Right atrium auricular region (tissue), 2 donors: ENCODE measurements around the gene TMEM134. TPM values are rescaled to one million over a fixed set of nuclear protein-coding genes. Genes with fewer than 3 reads are reported as not detected.
A peak's percentile ranks its signal among the peaks of the same experiment; 100 is the strongest.
"Not testable (repeated sequence)": the region's sequence is repeated elsewhere in the genome, so short reads cannot be mapped to it uniquely, and the experiment has no call there.

ENCODE experiments used
- DNase-seq: peaks from one replicate; pipeline ENCODE4 v3.0.0-alpha.2; 2019; ENCODE audit warnings: low spot score
- H3K27ac ChIP-seq, 2 donors: fragments of 200-600 bp; sonication (generic); 1 replicate in 1 of 2; 2 replicates in 1 of 2; pipeline ENCODE4 v1.5.1; 2016 to 2019
- H3K27me3 ChIP-seq, 2 donors: fragments of 200-600 bp; sonication (generic); one replicate each; pipeline versions ENCODE4 v1.5.1 to v1.6.0; 2017 to 2019
- H3K36me3 ChIP-seq: fragments of 200-600 bp; sonication (generic); one replicate; pipeline ENCODE4 v1.5.1; 2016
- H3K4me1 ChIP-seq, 2 donors: fragments of 200-600 bp; sonication (generic); one replicate each; pipeline versions ENCODE4 v1.5.1 to v1.6.0; 2017 to 2019
- H3K4me3 ChIP-seq, 2 donors: fragments of 200-600 bp; sonication (generic); 1 replicate in 1 of 2; 2 replicates in 1 of 2; pipeline ENCODE4 v1.5.1; 2017 to 2019; ENCODE audit warnings: mild to moderate bottlenecking in 1 of 2, moderate library complexity in 1 of 2
- H3K9me3 ChIP-seq, 2 donors: fragments of 200-600 bp; sonication (generic); one replicate each; pipeline ENCODE4 v1.5.1; 2019
- total RNA-seq, 2 donors: library from RNA; depleted of rRNA; stranded (reverse); fragments of >200 nt; gene quantifications; one replicate each; pipeline ENCODE4 v1.1.0, GENCODE V29; 2016
- TF ChIP-seq, protein P1 (sequence below), 2 donors: fragments of 200-600 bp; sonication (generic); IDR thresholded peaks; one replicate each; pipeline ENCODE4 v1.5.1; 2019; ENCODE audit warnings: antibody characterized with exemption in 2 of 2

TMEM134 gene
- total RNA-seq, 2 donors from 2014 or later, result 74.4 to 140 TPM

DNA sequence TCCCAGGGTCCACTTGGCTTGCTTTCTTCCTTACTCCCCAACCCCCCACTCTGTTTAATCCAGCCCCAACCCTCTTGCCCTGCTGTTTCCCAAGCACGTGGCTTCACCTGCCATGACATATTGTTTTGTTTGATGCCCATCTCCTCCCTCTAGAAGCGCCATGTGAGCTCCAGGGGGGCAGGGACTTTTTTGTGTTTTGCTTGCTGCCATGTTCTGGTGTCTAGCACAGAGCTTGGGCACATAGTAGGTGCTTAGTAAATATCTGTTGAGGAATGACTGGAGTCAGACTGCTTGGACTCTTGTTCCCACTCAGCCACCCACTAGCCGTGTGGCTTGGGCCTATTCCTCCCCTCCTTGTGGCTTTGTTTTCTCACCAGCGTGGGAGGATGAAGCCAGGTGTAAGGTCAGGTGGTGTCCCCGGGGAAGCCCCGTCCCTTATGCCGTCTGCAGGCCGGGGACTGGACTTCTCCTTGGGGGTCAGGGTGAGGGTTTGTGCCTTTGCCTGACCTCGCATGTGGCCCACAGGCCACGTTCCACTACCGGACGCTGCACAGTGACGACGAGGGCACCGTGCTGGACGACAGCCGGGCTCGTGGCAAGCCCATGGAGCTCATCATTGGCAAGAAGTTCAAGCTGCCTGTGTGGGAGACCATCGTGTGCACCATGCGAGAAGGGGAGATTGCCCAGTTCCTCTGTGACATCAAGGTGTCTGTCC, 17.6 kb upstream of the TMEM134 start:
- no peak overlapping the region for H3K4me3 ChIP-seq
- peaks cover 39% of the 10 kb centered on the region for H3K36me3 ChIP-seq
- no peak overlapping the region for H3K27ac ChIP-seq
- DNase-seq, result no peak
- no peaks in the 10 kb centered on the region for H3K9me3 ChIP-seq
- peaks cover 0 to 34% of the 10 kb centered on the region in 2 donors for H3K4me1 ChIP-seq
- TF ChIP-seq, protein P1, sequence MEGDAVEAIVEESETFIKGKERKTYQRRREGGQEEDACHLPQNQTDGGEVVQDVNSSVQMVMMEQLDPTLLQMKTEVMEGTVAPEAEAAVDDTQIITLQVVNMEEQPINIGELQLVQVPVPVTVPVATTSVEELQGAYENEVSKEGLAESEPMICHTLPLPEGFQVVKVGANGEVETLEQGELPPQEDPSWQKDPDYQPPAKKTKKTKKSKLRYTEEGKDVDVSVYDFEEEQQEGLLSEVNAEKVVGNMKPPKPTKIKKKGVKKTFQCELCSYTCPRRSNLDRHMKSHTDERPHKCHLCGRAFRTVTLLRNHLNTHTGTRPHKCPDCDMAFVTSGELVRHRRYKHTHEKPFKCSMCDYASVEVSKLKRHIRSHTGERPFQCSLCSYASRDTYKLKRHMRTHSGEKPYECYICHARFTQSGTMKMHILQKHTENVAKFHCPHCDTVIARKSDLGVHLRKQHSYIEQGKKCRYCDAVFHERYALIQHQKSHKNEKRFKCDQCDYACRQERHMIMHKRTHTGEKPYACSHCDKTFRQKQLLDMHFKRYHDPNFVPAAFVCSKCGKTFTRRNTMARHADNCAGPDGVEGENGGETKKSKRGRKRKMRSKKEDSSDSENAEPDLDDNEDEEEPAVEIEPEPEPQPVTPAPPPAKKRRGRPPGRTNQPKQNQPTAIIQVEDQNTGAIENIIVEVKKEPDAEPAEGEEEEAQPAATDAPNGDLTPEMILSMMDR (IDR thresholded peaks at IDR 0.05), result no peak
- no peaks in the 10 kb centered on the region for H3K27me3 ChIP-seq

DNA sequence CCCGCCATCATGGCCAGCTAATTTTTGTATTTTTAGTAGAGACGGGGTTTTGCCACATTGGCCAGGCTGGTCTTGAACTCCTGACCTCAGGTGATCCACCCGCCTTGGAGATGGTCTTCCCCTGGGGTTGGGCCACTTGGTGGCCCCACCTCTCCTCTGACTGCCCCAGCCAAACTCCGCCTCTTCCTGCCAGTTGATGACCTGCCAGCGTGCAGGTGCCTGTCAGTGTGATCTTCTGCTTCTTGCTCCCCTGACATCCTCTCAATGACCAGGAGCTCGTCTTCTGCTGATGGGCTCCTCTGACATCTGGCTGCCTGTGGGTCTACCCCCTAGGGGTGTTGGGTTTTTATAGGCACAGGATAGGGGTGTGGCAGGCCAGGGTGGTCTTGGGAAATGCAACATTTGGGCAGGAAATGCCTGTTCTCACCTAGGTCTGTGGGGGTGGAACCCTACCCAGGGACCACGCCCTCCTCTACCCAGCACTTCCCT, 16.9 kb upstream of the TMEM134 start:
- not testable (repeated sequence) for H3K27me3 ChIP-seq, DNase-seq, H3K27ac ChIP-seq, H3K9me3 ChIP-seq, H3K4me3 ChIP-seq
- Histone ChIP-seq H3K36me3 (peaks cover 32% of the 10 kb centered on the region), H3K4me1 (peaks cover 0 to 34% of the 10 kb centered on the region in 2 donors)

DNA sequence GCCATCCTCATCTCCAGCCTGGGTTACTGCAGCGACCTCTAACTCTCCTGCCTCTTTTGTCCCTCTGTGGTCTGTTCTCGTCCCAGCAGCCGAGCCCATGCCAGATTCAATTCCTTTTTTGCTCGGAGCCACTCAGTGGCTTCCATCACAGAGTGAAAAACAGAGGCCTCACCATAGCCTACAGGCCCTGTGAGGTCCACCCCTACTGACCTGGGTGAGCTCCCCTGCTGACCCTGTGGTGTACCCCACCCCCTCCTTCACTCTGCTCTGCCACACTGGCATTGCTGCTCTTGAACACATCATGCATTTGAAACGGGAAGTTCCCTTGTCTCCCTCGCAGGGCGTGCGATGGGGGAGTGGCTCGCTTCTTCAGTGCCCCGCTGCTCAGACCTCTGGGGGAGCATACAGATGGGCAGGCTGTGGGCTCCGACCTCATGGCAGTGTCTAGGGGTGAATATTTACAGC, 15.8 kb upstream of the TMEM134 start:
- Histone ChIP-seq H3K4me3 (no peak overlapping the region), H3K27ac (no peak overlapping the region), H3K4me1 (peaks cover 0 to 34% of the 10 kb centered on the region in 2 donors), H3K9me3 (no peaks in the 10 kb centered on the region), H3K36me3 (peaks cover 22% of the 10 kb centered on the region), H3K27me3 (no peaks in the 10 kb centered on the region)
- DNase-seq, result no peak
- TF ChIP-seq, protein P1 (IDR thresholded peaks at IDR 0.05), result no peak

DNA sequence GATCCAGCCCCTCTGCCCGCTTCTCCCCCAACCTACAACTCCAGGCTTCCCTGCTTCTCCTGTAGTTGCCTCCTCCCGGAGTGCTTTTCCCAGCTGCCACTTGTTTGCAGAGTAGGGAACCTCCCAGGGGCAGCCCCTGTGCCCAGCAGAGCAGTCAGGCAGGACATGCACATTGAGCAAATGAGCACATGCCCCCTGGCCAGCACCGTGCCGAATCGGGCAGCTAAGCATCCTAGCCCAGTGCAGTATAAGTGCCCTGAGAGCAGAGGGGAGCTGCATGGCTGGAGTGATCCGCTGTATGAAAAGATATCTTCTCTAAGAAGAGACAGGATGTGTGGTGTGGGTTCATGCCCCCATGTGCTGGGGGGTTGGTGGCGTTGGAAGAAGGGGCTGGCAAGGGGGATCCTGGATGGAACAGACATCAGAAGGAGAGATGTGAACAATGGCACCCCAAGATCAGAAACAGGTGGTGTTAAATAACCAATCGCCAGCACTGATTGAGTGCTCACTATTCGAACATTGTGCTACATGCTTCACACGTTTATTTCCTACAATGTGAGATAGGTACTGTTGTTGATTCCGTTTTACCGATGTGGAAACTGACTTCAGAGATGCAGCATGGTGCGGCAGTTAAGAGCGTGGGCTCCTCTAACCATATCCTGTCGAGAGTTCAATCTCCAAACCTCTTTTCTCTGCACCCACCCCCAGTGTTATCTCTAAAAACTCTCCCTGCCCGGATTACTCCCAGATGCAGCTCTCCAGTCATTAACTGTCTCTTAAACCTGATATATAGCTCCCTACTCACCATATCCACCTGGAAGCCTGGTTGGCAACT, 15.0 kb upstream of the TMEM134 start:
- DNase-seq, result no peak
- H3K27ac ChIP-seq, result peak overlapping the region; percentile 85 to 86
- TF ChIP-seq, protein P1 (IDR thresholded peaks at IDR 0.05), result no peak
- peaks cover 0 to 34% of the 10 kb centered on the region in 2 donors for H3K4me1 ChIP-seq
- H3K36me3 ChIP-seq, result peaks cover 15% of the 10 kb centered on the region
- H3K4me3 ChIP-seq, result peak overlapping the region in 1 of 2 donors; percentile 60
- no peaks in the 10 kb centered on the region for H3K27me3 ChIP-seq
- no peaks in the 10 kb centered on the region for H3K9me3 ChIP-seq

DNA sequence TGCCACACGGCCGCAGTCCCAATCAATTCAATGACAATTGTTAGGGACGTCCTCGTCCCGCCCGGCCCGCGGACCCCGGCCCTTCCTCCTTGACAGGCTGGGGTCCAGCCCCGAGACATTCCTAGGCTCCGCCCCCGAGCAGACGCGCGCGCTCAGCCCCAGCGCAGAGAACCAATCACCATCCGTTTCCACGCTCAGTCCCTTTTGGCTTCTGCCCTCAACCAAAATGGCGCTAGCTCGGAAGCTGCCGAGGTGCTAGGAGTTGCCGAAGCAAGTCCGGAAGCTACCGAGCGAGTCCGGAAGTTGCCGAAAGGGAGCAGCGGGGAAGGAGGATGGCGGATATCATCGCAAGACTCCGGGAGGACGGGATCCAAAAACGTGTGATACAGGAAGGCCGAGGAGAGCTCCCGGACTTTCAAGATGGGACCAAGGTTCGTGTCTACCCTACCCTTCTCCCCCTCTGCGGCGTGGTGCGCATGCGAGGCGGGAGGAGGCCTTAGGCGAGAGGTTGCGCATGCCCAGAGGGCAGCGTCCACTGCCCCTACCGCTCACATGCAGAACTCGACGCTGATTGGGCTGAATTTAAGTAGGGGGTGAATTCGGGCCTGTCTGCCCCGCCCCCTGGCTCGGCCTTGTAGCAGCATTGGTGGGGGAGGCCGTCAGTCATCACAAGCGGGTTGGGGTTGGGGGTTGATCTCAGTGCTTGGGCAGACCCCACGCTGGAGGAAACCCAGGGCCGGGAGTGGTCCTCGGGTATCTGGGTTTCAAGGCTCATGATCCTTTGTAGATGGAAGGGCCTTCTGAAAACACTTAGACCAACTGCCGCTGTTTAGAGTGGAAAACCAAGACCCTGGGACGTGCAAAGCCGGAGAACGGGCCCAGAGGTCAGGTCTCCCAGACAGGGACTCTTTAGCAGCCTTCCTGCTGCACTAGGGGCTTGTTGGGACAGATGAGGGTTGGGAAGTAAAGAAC, 14.1 kb upstream of the TMEM134 start, which contains the start of gene AIP:
Gene AIP, plus strand, starts transcription at position 200 of the 972 bp plus-strand sequence. Its CDS starts 133 bp downstream, at position 333.
- peaks cover 15% of the 10 kb centered on the region for H3K36me3 ChIP-seq
- peak within 1 kb of the TSS; percentile 52 to 60 for H3K4me3 ChIP-seq
- H3K4me1 ChIP-seq, result peaks cover 0 to 34% of the 10 kb centered on the region in 2 donors
- TF ChIP-seq, protein P1 (IDR thresholded peaks at IDR 0.05), result no peak
- H3K27ac ChIP-seq, result peak within 1 kb of the TSS; percentile 85 to 86
- no peaks in the 10 kb centered on the region for H3K27me3 ChIP-seq
- no peaks in the 10 kb centered on the region for H3K9me3 ChIP-seq
- peak; percentile 97 for DNase-seq
